Daoy (cell line): Measurements from ENCODE around the gene GPR25. TPM values are rescaled to one million over a fixed set of nuclear protein-coding genes. Genes with fewer than 3 reads are reported as not detected.

ENCODE experiments used
- DNase-seq: peaks from one replicate; pipeline ENCODE4 v3.0.0-alpha.2; 2015; ENCODE audit warnings: low read depth
- total RNA-seq: library from RNA; depleted of rRNA; stranded (reverse); fragments of >200 nt; shearing (Covaris generic); gene quantifications from 2 replicates; pipeline ENCODE4 v1.2.3, GENCODE V29; 2014; rRNA removed

GPR25 gene
- not detected in 2 replicates for total RNA-seq

- no peak for DNase-seq
Observed at GRCh38 chr1:200872446-200873115, at the start of gene GPR25. TSS of gene GPR25 (plus strand) at chr1:200872981. CDS start at chr1:200873038, 57 bp downstream.

- no peak for DNase-seq
Observed at GRCh38 chr1:200831091-200831490, 41.7 kb upstream of the GPR25 start.

GRCh38 chr1:200834383-200834782 is 38.4 kb upstream of the GPR25 start:
- DNase-seq: no peak

- no peak for DNase-seq
Observed at GRCh38 chr1:200836213-200836612, 36.6 kb upstream of the GPR25 start.

GRCh38 chr1:200837931-200838571 is 34.7 kb upstream of the GPR25 start:
- no peak for DNase-seq

GRCh38 chr1:200838676-200839445 is 33.9 kb upstream of the GPR25 start:
- no peak for DNase-seq

- no peak for DNase-seq
Observed at GRCh38 chr1:200845360-200845759, 27.4 kb upstream of the GPR25 start.

GRCh38 chr1:200846398-200846797 is 26.4 kb upstream of the GPR25 start:
- DNase-seq: no peak

GRCh38 chr1:200849430-200849829 is 23.4 kb upstream of the GPR25 start:
- no peak for DNase-seq

GRCh38 chr1:200850554-200850953 is 22.2 kb upstream of the GPR25 start:
- no peak for DNase-seq

GRCh38 chr1:200856716-200857357 is 15.9 kb upstream of the GPR25 start:
- no peak for DNase-seq

GRCh38 chr1:200857804-200858203 is 15.0 kb upstream of the GPR25 start:
- no peak for DNase-seq

GRCh38 chr1:200861937-200862647 is 10.7 kb upstream of the GPR25 start:
- DNase-seq: no peak

- no peak for DNase-seq
Observed at GRCh38 chr1:200862713-200863415, 9.9 kb upstream of the GPR25 start.

- DNase-seq: no peak
Observed at GRCh38 chr1:200866116-200866515, 6.7 kb upstream of the GPR25 start.

GRCh38 chr1:200866521-200866920 is 6.3 kb upstream of the GPR25 start:
- DNase-seq: peak; percentile 37

GRCh38 chr1:200867018-200867811 is 5.6 kb upstream of the GPR25 start:
- peak; percentile 53 for DNase-seq

- DNase-seq: no peak
Observed at GRCh38 chr1:200869376-200869752, 3.4 kb upstream of the GPR25 start.

- no peak for DNase-seq
Observed at GRCh38 chr1:200869753-200870391, 2.9 kb upstream of the GPR25 start.
